HCT116 (cell line): Measurements from ENCODE around the gene SLC35E4. TPM values are rescaled to one million over a fixed set of nuclear protein-coding genes. Genes with fewer than 3 reads are reported as not detected.
A peak's percentile ranks its signal among the peaks of the same experiment; 100 is the strongest.

ENCODE experiments used
- ATAC-seq: fragments of 200-7000 bp; cut with Tn5 transposase; 2 replicates; pipeline ENCODE4 v1.9.1; 2020; ENCODE audit warnings: mild to moderate bottlenecking, moderate library complexity
- BruUV-seq: library from RNA; stranded (reverse); fragments of 400-500 nt; replicated peaks from 2 replicates; lab custom pipeline; 2021; lab: Mats Ljungman, UMichigan
- CTCF ChIA-PET: fragments of 300-600 bp; sonication (Branson Sonifier 250); formaldehyde crosslinking; loops from one replicate; lab custom pipeline; 2021; ENCODE audit warnings: antibody characterized with exemption; lab: Charles Lee
- POLR2A ChIA-PET: fragments of 300-600, 350-600 bp; sonication (Branson Sonifier 250); formaldehyde crosslinking; loops from one replicate; lab custom pipeline; 2021; ENCODE audit warnings: antibody characterized with exemption; lab: Charles Lee
- RAD21 ChIA-PET, 2 experiments: fragments of 300-600 bp; sonication (Branson Sonifier 250); formaldehyde crosslinking; loops; one replicate each; lab custom pipeline; 2023; ENCODE audit warnings: low total read pairs in 2 of 2; ENCODE audit not compliant: uncharacterized antibody in 2 of 2, unreplicated experiment in 2 of 2, low non-redundant PET in 1 of 2; lab: Charles Lee
- DNase-seq: peaks from one replicate; pipeline ENCODE4 v3.0.0-alpha.2; 2010; ENCODE audit warnings: low read depth, low spot score
- H2AFZ ChIP-seq: fragments of 200-600 bp; shearing (Covaris generic), sonication (generic); 2 replicates; pipeline ENCODE4 v1.6.1; 2017; ENCODE audit warnings: low read depth, mixed run types, mixed read lengths, antibody characterized with exemption, low read length; ENCODE audit not compliant: poor library complexity, severe bottlenecking
- H3K27ac ChIP-seq: 2 replicates; pipeline ENCODE4 v1.5.1; 2012; ENCODE audit warnings: low read depth, low read length
- H3K27me3 ChIP-seq: fragments of 200-600 bp; sonication (generic); 2 replicates; pipeline ENCODE4 v1.6.1; 2016; ENCODE audit warnings: mixed run types, low read length, mixed read lengths; ENCODE audit not compliant: insufficient read depth
- H3K36me3 ChIP-seq, 2 experiments: fragments of 200-500 bp in 1 of 2; fragments of 200-600 bp in 1 of 2; sonication (Bioruptor generic) in 1 of 2; sonication (generic) in 1 of 2; 2 replicates each; pipeline versions ENCODE4 v1.5.1 to v1.6.1; 2014 to 2016; ENCODE audit warnings: low read length in 2 of 2, inconsistent platforms in 1 of 2, mixed read lengths in 1 of 2, mixed run types in 1 of 2; ENCODE audit not compliant: insufficient read depth in 2 of 2, control insufficient read depth in 1 of 2
- H3K4me1 ChIP-seq, 2 experiments: fragments of 200-600 bp in 1 of 2; sonication (generic) in 1 of 2; 2 replicates each; pipeline versions ENCODE4 v1.5.1 to v1.6.1; 2012 to 2017; ENCODE audit warnings: low read length in 2 of 2, inconsistent platforms in 1 of 2, mild to moderate bottlenecking in 1 of 2, mixed read lengths in 1 of 2, mixed run types in 1 of 2, moderate library complexity in 1 of 2; ENCODE audit not compliant: insufficient read depth in 2 of 2, control insufficient read depth in 1 of 2
- H3K4me2 ChIP-seq: fragments of 200-600 bp; sonication (generic); 2 replicates; pipeline ENCODE4 v1.6.1; 2017; ENCODE audit warnings: mixed run types, low read length, mixed read lengths
- H3K4me3 ChIP-seq, 2 experiments: fragments of 200-600 bp in 1 of 2; sonication (generic) in 1 of 2; replicated peaks in 1 of 2; 2 replicates each; pipeline ENCODE4 v1.5.1; 2011 to 2016; ENCODE audit warnings: low read length in 2 of 2, control low read depth in 1 of 2, low read depth in 1 of 2, mild to moderate bottlenecking in 1 of 2, mixed read lengths in 1 of 2, mixed run types in 1 of 2
- H3K79me2 ChIP-seq: fragments of 200-600 bp; sonication (generic); 2 replicates; pipeline ENCODE4 v1.6.1; 2017; ENCODE audit warnings: mild to moderate bottlenecking, mixed run types, low read length, moderate library complexity, mixed read lengths; ENCODE audit not compliant: insufficient read depth
- H3K9ac ChIP-seq: fragments of 200-600 bp; sonication (generic); 2 replicates; pipeline ENCODE4 v1.6.1; 2016; ENCODE audit warnings: low read length, mixed read lengths
- H3K9me2 ChIP-seq: fragments of 200-600 bp; sonication (generic), shearing (Covaris generic); 2 replicates; pipeline ENCODE4 v1.6.1; 2017; ENCODE audit warnings: mixed run types, mild to moderate bottlenecking, moderate library complexity; ENCODE audit not compliant: insufficient read depth
- H3K9me3 ChIP-seq, 2 experiments: fragments of 200-500 bp in 1 of 2; fragments of 200-600 bp in 1 of 2; sonication (Bioruptor generic) in 1 of 2; sonication (generic) in 1 of 2; 2 replicates each; pipeline ENCODE4 v1.6.1; 2014 to 2017; ENCODE audit warnings: low read length in 2 of 2, mixed read lengths in 2 of 2, inconsistent platforms in 1 of 2, low read depth in 1 of 2, mild to moderate bottlenecking in 1 of 2, mixed run types in 1 of 2, moderate library complexity in 1 of 2; ENCODE audit not compliant: control insufficient read depth in 1 of 2, insufficient read depth in 1 of 2
- H4K20me1 ChIP-seq: fragments of 200-600 bp; sonication (generic), shearing (Covaris generic); 2 replicates; pipeline ENCODE4 v1.6.1; 2017; ENCODE audit warnings: mixed run types, mild to moderate bottlenecking, moderate library complexity; ENCODE audit not compliant: insufficient read depth
- ATF3 ChIP-seq: IDR thresholded peaks from 2 replicates; pipeline ENCODE4 v1.6.1; 2012
- CEBPB ChIP-seq: IDR thresholded peaks from 2 replicates; pipeline ENCODE4 v1.6.1; 2012; ENCODE audit warnings: low read depth
- CTCF ChIP-seq, 3 experiments: fragments of 200-600 bp in 1 of 3; sonication (generic) in 1 of 3; IDR thresholded peaks in 2 of 3; conservative IDR thresholded peaks in 1 of 3; 2 replicates each; pipeline ENCODE4 v1.5.1; 2012 to 2017; ENCODE audit warnings: low read depth in 2 of 3, low read length in 2 of 3, antibody characterized with exemption in 1 of 3, borderline replicate concordance in 1 of 3, control low read depth in 1 of 3, mild to moderate bottlenecking in 1 of 3, mixed read lengths in 1 of 3, mixed run types in 1 of 3, moderate library complexity in 1 of 3; ENCODE audit not compliant: insufficient read depth in 1 of 3
- EGR1 ChIP-seq: IDR thresholded peaks from 2 replicates; pipeline ENCODE4 v1.6.1; 2012; ENCODE audit warnings: low read depth
- EZH2phosphoT487 ChIP-seq: fragments of 200-600 bp; IDR thresholded peaks from 2 replicates; pipeline ENCODE4 v1.6.1; 2018; ENCODE audit warnings: antibody characterized with exemption, borderline replicate concordance
- JUND ChIP-seq: IDR thresholded peaks from 2 replicates; pipeline ENCODE4 v1.6.1; 2012
- POLR2A ChIP-seq: IDR thresholded peaks from 2 replicates; pipeline ENCODE4 v1.7.0; 2011; ENCODE audit warnings: borderline replicate concordance; ENCODE audit not compliant: insufficient read depth, insufficient read length; ENCODE audit errors: extremely low read depth
- RAD21 ChIP-seq: IDR thresholded peaks from 2 replicates; pipeline ENCODE4 v1.6.1; 2012; ENCODE audit warnings: low read depth, mild to moderate bottlenecking
- TCF7L2 ChIP-seq: IDR thresholded peaks from 2 replicates; pipeline ENCODE4 v1.7.0; 2011; ENCODE audit warnings: borderline replicate concordance, inconsistent platforms; ENCODE audit not compliant: insufficient read depth, insufficient read length; ENCODE audit errors: extremely low read depth
- ZNF274 ChIP-seq: fragments of 200-500 bp; sonication (Bioruptor generic); IDR thresholded peaks from 2 replicates; pipeline ENCODE4 v1.6.1; 2014; ENCODE audit warnings: mild to moderate bottlenecking, low read depth, low read length, inconsistent platforms
- intact Hi-C: fragments of 100-400 bp; cut with micrococcal nuclease; formaldehyde crosslinking; loops from 2 replicates; pipeline ENCODE4 v1.10.0; 2022
- total RNA-seq: library from RNA; stranded (reverse); gene quantifications from one replicate; pipeline ENCODE4 v1.2.1, GENCODE V29; 2021; ENCODE audit not compliant: unreplicated experiment

SLC35E4 gene
- total RNA-seq, 1 experiment from 2014 or later = 6.2 TPM

GRCh38 chr22:30612789-30613188, 22.8 kb upstream of the SLC35E4 start:
- no peaks in the 10 kb centered on the region for H3K9me2 ChIP-seq

GRCh38 chr22:30614268-30614667, 21.3 kb upstream of the SLC35E4 start:
- H3K4me3 ChIP-seq = no peak overlapping the region
- H4K20me1 ChIP-seq = no peaks in the 10 kb centered on the region
- ChIA-PET POLR2A (no interaction called here), RAD21 (no interaction called here), CTCF (interaction anchor here (0.8 to 1.6 kb wide), 2 partner anchors 8 to 20 kb away, joined by 3 to 5 read pairs; no protein-coding TSS in a partner anchor)
- ATAC-seq (no peak), DNase-seq (no peak)
- TF ChIP-seq EGR1 = no peak
- no peak for TF ChIP-seq ATF3
- TF ChIP-seq TCF7L2 = no peak
- no peak for TF ChIP-seq CEBPB
- no peak for TF ChIP-seq POLR2A
- no peak for TF ChIP-seq JUND
- no peak for TF ChIP-seq ZNF274
- TF ChIP-seq EZH2phosphoT487 = no peak
- no peak overlapping the region for H2AFZ ChIP-seq
- no peak overlapping the region for H3K4me2 ChIP-seq
- no TSS peak for BruUV-seq
- H3K27ac ChIP-seq = no peak overlapping the region
- H3K27me3 ChIP-seq = no peaks in the 10 kb centered on the region
- intact Hi-C loops = no loop called here
- no peaks in the 10 kb centered on the region for H3K9me3 ChIP-seq
- peaks cover 6 to 8% of the 10 kb centered on the region in 2 experiments for H3K4me1 ChIP-seq
- no peaks in the 10 kb centered on the region for H3K36me3 ChIP-seq
- no peaks in the 10 kb centered on the region for H3K9me2 ChIP-seq
- H3K79me2 ChIP-seq = no peaks in the 10 kb centered on the region
- no peak overlapping the region for H3K9ac ChIP-seq

More at GRCh38 chr22:30612789-30613188, 22.8 kb upstream of the SLC35E4 start:
- Histone ChIP-seq H4K20me1 (no peaks in the 10 kb centered on the region), H3K4me2 (no peak overlapping the region), H3K9ac (no peak overlapping the region), H3K4me1 (peaks cover 14 to 22% of the 10 kb centered on the region in 2 experiments), H3K79me2 (no peaks in the 10 kb centered on the region), H3K4me3 (no peak overlapping the region), H3K36me3 (no peaks in the 10 kb centered on the region), H3K27me3 (no peaks in the 10 kb centered on the region), H3K27ac (no peak overlapping the region), H3K9me3 (no peaks in the 10 kb centered on the region), H2AFZ (no peak overlapping the region)
- peak; percentile 60; the same call in 1 of the 2 replicates for ATAC-seq
- RAD21 ChIA-PET = no interaction called here
- DNase-seq = no peak
- TF ChIP-seq CTCF (IDR thresholded peaks at IDR 0.05 in 2 of 3, conservative IDR thresholded peaks at IDR 0.05 in 1 of 3; ENCODE audit: borderline replicate concordance in 1 of 3, insufficient read depth in 1 of 3, low read depth in 2 of 3, low read length in 2 of 3) (peak in 1 of 3 experiments; percentile 14; a peak in 1 of 6 replicates), RAD21 (no peak)
- POLR2A ChIA-PET = no interaction called here
- CTCF ChIA-PET = interaction anchor here (1.0 to 1.3 kb wide), 2 partner anchors 11 to 142 kb away, joined by 6 read pairs; no protein-coding TSS in a partner anchor
- intact Hi-C loops = no loop called here
- no TSS peak for BruUV-seq
